ENCODE measurements around the gene SYNM.

GRCh38 chr15:99087405-99087943, 17.4 kb upstream of the SYNM start:
- TF ChIP-seq CBX3 (IDR thresholded peaks at IDR 0.05; ENCODE audit: low read depth) (no peak), YY1 (IDR thresholded peaks at IDR 0.05; ENCODE audit: extremely low read depth, insufficient replicate concordance, low read depth, low read length) (no peak), CTCF (IDR thresholded peaks at IDR 0.05 in 2 of 3, conservative IDR thresholded peaks at IDR 0.05 in 1 of 3; ENCODE audit: borderline replicate concordance in 1 of 3, insufficient read depth in 1 of 3, low read depth in 2 of 3, low read length in 2 of 3) (no peak), ELF1 (IDR thresholded peaks at IDR 0.05; ENCODE audit: borderline replicate concordance, low read depth) (no peak), POLR2A (IDR thresholded peaks at IDR 0.05; ENCODE audit: borderline replicate concordance, extremely low read depth, insufficient read depth, insufficient read length) (no peak), RAD21 (IDR thresholded peaks at IDR 0.05; ENCODE audit: low read depth) (no peak), TCF7L2 (IDR thresholded peaks at IDR 0.05; ENCODE audit: borderline replicate concordance, extremely low read depth, insufficient read depth, insufficient read length) (no peak), SP1 (IDR thresholded peaks at IDR 0.05; ENCODE audit: low read depth) (no peak)
- TF ChIP-seq, protein P1, sequence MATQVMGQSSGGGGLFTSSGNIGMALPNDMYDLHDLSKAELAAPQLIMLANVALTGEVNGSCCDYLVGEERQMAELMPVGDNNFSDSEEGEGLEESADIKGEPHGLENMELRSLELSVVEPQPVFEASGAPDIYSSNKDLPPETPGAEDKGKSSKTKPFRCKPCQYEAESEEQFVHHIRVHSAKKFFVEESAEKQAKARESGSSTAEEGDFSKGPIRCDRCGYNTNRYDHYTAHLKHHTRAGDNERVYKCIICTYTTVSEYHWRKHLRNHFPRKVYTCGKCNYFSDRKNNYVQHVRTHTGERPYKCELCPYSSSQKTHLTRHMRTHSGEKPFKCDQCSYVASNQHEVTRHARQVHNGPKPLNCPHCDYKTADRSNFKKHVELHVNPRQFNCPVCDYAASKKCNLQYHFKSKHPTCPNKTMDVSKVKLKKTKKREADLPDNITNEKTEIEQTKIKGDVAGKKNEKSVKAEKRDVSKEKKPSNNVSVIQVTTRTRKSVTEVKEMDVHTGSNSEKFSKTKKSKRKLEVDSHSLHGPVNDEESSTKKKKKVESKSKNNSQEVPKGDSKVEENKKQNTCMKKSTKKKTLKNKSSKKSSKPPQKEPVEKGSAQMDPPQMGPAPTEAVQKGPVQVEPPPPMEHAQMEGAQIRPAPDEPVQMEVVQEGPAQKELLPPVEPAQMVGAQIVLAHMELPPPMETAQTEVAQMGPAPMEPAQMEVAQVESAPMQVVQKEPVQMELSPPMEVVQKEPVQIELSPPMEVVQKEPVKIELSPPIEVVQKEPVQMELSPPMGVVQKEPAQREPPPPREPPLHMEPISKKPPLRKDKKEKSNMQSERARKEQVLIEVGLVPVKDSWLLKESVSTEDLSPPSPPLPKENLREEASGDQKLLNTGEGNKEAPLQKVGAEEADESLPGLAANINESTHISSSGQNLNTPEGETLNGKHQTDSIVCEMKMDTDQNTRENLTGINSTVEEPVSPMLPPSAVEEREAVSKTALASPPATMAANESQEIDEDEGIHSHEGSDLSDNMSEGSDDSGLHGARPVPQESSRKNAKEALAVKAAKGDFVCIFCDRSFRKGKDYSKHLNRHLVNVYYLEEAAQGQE (IDR thresholded peaks at IDR 0.05; ENCODE audit: low read depth): no peak
- TF ChIP-seq, protein P2, sequence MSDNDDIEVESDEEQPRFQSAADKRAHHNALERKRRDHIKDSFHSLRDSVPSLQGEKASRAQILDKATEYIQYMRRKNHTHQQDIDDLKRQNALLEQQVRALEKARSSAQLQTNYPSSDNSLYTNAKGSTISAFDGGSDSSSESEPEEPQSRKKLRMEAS (IDR thresholded peaks at IDR 0.05): no peak

All from HCT116 (cell line).